Activated T-helper 17 cell treated with anti-CD3 and anti-CD28 coated beads, Interleukin-2, amount 50 U/mL, for 72 hours (primary cell): ENCODE measurements around the gene PALD1. TPM values are rescaled to one million over a fixed set of nuclear protein-coding genes. Genes with fewer than 3 reads are reported as not detected.

ENCODE experiments used
- ATAC-seq: fragments of 150-1000 bp; cut with Tn5 transposase; replicated peaks from 2 replicates; pipeline ENCODE4 v1.10.0; 2021; ENCODE audit warnings: mild to moderate bottlenecking, moderate library complexity
- H3K27ac Mint-ChIP-seq: one replicate; pipeline ENCODE4 v1.8.0; 2022; ENCODE audit warnings: mixed read lengths
- H3K27me3 Mint-ChIP-seq: one replicate; pipeline ENCODE4 v1.8.0; 2022; ENCODE audit warnings: mixed read lengths
- H3K36me3 Mint-ChIP-seq: one replicate; pipeline ENCODE4 v1.8.0; 2022; ENCODE audit warnings: low read depth, mild to moderate bottlenecking, mixed read lengths
- H3K4me1 Mint-ChIP-seq: one replicate; pipeline ENCODE4 v1.8.0; 2022; ENCODE audit warnings: mixed read lengths
- H3K4me3 Mint-ChIP-seq: one replicate; pipeline ENCODE4 v1.8.0; 2022; ENCODE audit warnings: mild to moderate bottlenecking, mixed read lengths
- H3K9me3 Mint-ChIP-seq: one replicate; pipeline ENCODE4 v1.8.0; 2022; ENCODE audit warnings: mixed read lengths
- total RNA-seq, 2 donors: library from RNA; stranded (reverse); gene quantifications; one replicate each; pipeline ENCODE4 v1.2.3, GENCODE V29; 2022

Gene PALD1
- total RNA-seq, 2 donors from 2014 or later: 0.17 to 1.4 TPM

DNA sequence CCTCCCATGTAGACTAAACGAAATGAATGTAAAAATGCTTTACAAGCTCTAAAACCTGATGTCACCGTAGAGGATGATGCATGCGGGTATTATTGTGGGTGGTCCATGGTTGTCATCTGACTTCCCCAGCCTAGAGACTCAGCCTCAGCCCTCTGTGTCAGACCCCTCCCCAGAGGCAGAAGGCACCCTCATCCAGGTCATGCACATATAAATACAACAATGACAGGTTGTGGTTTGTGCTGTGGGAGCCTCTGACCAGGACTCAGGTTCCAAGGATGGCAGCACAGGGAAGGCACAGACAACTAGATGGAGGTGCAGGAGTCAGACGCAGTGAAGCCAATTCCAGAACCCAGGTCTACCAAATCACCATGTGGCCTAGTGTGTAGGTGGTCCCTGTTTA is 33.8 kb upstream of the PALD1 start:
- peaks cover 5% of the 10 kb centered on the region for H3K4me1 Mint-ChIP-seq
- H3K4me3 Mint-ChIP-seq: no peak overlapping the region
- no peak for ATAC-seq
- peaks cover 17% of the 10 kb centered on the region for H3K27me3 Mint-ChIP-seq
- H3K36me3 Mint-ChIP-seq: no peaks in the 10 kb centered on the region
- H3K9me3 Mint-ChIP-seq: no peaks in the 10 kb centered on the region
- no peak overlapping the region for H3K27ac Mint-ChIP-seq

DNA sequence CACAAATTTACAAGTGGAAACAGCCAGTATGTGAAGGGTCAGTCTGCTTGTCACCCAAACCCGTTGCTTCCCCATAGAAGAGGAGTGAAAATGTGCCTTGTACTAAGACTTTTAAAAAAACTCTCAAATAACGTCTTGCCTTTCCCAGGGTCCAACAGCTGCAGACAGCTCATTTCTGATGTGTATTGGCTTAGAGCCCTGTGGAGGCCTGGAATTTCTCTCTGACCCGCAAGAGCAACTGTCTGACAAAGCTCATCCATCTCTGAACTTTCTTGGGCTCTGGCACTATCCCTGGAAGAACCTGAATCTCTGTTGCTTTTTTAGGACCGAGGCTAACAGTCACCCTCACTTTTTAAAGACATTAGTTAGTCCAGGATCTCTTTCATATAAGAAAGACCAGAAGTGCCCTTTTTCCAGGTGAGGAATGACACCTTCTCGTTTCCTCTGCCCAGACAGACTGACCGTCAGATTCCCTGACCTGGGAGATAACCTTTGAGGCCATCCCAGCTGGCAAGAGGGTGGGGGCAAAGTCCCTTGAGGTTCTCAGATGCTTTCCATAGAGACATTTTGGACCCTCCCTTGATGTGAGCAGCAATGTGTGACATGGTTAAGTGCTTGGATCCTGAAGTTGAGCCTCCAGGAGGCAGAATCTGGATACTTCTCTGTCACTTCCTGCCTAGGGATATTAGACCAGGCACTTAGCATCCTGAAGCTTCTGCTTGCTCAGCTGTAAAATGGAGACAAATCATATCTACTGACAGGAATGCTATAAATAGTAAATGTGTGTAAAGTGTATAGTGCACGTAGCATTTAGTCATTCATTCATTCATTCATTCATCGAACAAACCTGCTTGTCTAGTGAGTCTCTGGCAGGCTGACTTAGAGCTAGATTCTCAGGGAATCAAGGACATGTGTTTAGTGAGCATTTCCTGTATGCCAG is 32.6 kb upstream of the PALD1 start:
- H3K27ac Mint-ChIP-seq: no peak overlapping the region
- no peaks in the 10 kb centered on the region for H3K36me3 Mint-ChIP-seq

DNA sequence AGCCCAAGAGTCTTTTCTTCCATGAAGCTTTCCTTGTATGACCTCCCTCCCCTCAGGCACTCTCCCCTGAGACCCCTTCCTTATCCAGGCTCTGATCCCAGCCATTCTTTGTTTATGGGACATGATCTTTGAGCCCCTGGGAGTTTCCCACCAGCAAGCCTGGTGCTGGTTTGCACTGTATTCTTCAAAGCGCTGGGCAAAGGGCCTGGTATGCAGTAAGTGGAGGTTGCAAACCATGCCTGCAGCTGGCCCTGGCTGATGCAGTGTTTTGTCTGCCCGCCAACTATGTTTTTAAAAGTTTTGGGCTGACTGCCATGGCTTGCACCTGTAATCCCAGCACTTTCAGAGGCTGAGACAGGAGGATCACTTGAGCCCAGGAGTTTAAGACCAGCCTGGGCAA is 30.3 kb upstream of the PALD1 start:
- no peak overlapping the region for H3K4me3 Mint-ChIP-seq
- no peaks in the 10 kb centered on the region for H3K4me1 Mint-ChIP-seq
- no peak overlapping the region for H3K27ac Mint-ChIP-seq
- peaks cover 6% of the 10 kb centered on the region for H3K27me3 Mint-ChIP-seq
- H3K36me3 Mint-ChIP-seq: no peaks in the 10 kb centered on the region
- no peak for ATAC-seq
- H3K9me3 Mint-ChIP-seq: no peaks in the 10 kb centered on the region

More for the DNA sequence above, 32.6 kb upstream of the PALD1 start:
- peaks cover under 1% of the 10 kb centered on the region for H3K4me1 Mint-ChIP-seq
- ATAC-seq: no peak
- H3K27me3 Mint-ChIP-seq: peaks cover 14% of the 10 kb centered on the region
- no peak overlapping the region for H3K4me3 Mint-ChIP-seq
- H3K9me3 Mint-ChIP-seq: no peaks in the 10 kb centered on the region

DNA sequence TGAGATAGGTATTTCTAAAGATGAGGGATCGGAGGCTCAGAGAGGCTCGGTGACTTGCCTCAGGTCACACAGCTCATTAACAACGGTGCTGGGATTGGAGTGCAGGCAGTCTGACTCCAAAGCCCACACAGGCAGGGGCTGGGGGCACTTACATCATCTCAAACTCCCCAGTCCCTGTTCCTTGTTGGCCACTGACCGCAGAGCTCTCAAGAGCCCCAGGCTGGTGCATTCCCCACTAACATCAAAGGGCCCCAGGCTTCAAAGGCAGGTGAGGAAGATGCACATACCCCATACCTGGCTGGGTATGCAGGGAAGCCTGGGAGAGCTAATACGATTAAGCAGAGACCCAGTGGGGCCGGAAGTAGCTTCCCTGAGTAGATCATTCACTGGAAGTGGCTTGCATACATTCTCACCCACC is 23.3 kb upstream of the PALD1 start:
- H3K4me1 Mint-ChIP-seq: no peaks in the 10 kb centered on the region
- H3K27me3 Mint-ChIP-seq: peaks cover 17% of the 10 kb centered on the region
- H3K9me3 Mint-ChIP-seq: no peaks in the 10 kb centered on the region
- H3K4me3 Mint-ChIP-seq: no peak overlapping the region
- H3K36me3 Mint-ChIP-seq: no peaks in the 10 kb centered on the region
- ATAC-seq: no peak
- H3K27ac Mint-ChIP-seq: no peak overlapping the region

DNA sequence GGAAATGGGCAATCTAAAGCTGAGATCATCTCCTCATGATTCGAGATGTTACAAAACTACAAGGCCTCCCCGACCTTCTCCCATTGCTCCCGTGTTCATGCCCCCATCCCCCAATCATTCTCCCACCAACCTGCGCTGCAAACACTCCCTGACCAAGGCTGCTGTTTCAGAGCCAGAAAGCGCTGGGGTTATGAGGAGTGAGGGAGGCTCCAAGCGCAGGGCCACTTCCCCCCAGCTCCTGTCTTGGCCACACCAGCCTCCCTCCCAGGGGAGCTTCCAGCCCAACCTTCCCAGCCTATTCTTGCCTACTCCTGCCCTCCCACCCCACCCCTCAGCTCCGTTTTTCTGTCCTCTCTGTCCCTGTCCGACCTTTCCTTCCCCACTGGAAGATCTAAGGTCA is 22.4 kb upstream of the PALD1 start:
- Mint-ChIP-seq H3K36me3 (no peaks in the 10 kb centered on the region), H3K27me3 (peaks cover 19% of the 10 kb centered on the region)
- ATAC-seq: no peak

DNA sequence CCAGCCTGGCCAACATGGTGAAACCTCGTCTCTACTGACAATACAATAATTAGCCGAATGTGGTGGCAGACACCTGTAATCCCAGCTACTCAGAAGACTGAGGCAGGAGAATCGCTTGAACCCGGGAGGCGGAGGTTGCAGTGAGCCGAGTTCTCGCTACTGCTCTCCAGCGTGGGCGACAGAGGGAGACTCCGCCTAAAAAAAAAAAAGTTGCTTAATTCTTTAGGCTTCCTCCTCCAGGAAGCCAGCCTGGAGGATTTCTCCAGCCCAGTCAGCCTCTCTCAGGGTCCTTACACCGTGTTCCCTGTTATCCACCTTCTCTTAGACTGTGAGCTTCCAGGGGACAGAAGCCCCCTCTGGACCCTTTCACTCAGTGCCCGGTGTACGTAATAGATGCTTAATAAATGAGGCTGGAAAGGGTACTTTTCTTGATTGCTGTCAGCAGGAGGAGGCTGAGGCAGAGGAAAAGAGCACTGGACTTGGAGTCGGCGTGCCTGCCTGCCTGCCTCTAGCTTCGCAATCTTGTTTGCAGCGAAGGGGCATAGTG is 20.7 kb upstream of the PALD1 start:
- H3K36me3 Mint-ChIP-seq: no peaks in the 10 kb centered on the region
- H3K4me1 Mint-ChIP-seq: no peaks in the 10 kb centered on the region
- H3K9me3 Mint-ChIP-seq: no peaks in the 10 kb centered on the region
- ATAC-seq: no peak
- H3K27me3 Mint-ChIP-seq: peaks cover 22% of the 10 kb centered on the region
- H3K4me3 Mint-ChIP-seq: no peak overlapping the region
- no peak overlapping the region for H3K27ac Mint-ChIP-seq

More for the DNA sequence above, 22.4 kb upstream of the PALD1 start:
- Mint-ChIP-seq H3K4me3 (no peak overlapping the region), H3K27ac (no peak overlapping the region), H3K4me1 (no peaks in the 10 kb centered on the region), H3K9me3 (no peaks in the 10 kb centered on the region)

DNA sequence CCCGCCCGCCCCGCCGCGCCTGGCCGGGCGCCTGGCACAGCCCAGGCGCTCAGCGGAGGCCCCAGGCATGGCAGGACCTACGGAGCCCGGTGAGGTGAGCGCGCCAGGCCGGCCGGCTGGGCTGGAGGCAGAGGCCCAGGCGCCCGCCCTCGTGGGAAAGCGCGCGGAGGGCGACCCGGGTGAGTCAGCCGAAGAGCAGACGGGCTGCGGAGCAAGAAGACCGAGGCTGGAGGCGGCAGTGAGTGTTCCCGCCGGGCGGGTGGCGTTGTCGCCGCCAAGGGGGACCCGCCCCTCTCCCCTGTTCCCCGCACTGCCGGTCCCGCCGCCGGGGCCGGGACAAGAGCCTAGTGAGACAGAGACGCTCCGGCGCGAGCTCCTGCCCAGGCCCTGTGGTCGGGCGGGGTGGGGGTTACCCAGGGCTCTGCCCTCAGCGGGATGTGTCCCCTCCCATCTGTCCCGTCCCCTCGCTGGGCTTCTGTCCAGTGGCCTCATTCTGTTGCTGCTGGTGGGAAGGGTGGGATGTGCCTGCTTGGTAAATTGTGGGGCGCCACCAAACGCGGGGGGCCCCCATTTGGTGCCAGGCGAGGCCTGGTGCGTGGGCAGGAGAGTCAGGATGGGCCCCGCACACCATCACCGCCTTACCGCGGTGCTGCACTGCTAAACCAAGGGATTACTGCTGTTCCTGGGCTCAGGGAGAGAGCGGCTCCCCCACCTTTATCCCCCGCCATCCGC is 20.1 kb upstream of the PALD1 start:
- Mint-ChIP-seq H3K9me3 (no peaks in the 10 kb centered on the region), H3K4me1 (no peaks in the 10 kb centered on the region), H3K4me3 (no peak overlapping the region), H3K27ac (no peak overlapping the region), H3K27me3 (peaks cover 22% of the 10 kb centered on the region), H3K36me3 (no peaks in the 10 kb centered on the region)
- ATAC-seq: peak; percentile 76

DNA sequence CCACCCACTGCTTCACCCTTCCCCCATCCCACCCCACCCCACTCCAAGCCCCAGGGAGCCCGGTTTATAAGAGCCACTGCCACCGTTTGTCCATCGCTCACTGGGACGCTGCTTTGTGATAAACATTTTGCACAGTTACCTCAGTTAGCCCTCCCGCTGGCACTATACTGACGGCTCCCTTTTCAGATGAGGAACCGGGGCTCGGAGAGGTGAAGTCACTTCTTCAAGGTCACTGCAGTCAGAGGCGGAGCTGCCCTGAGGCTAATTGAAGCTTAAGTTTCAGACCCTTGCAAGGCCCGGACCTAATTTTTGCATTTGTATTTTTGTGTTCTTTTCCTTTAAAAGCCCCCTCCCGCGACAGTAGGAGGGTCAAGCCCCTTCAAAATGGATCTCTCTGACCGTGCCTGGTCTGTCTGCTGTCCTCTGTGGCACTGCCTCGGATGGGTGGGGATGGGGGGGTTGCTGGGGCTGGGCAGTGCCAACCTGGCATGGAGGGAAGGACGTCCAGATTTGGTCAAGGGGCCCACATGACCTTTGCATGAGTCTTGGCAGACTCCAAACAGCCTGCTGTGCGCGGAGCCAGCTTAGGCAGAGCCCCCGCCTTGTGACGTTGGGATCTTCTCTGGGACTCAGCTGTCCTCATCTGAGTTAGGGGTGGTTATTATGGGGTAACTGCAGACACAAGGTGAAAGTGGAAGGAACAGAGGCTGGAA is 19.4 kb upstream of the PALD1 start:
- H3K36me3 Mint-ChIP-seq: no peaks in the 10 kb centered on the region
- no peak overlapping the region for H3K4me3 Mint-ChIP-seq
- H3K4me1 Mint-ChIP-seq: no peaks in the 10 kb centered on the region
- no peak for ATAC-seq
- H3K27ac Mint-ChIP-seq: no peak overlapping the region
- H3K9me3 Mint-ChIP-seq: no peaks in the 10 kb centered on the region
- H3K27me3 Mint-ChIP-seq: peaks cover 22% of the 10 kb centered on the region

DNA sequence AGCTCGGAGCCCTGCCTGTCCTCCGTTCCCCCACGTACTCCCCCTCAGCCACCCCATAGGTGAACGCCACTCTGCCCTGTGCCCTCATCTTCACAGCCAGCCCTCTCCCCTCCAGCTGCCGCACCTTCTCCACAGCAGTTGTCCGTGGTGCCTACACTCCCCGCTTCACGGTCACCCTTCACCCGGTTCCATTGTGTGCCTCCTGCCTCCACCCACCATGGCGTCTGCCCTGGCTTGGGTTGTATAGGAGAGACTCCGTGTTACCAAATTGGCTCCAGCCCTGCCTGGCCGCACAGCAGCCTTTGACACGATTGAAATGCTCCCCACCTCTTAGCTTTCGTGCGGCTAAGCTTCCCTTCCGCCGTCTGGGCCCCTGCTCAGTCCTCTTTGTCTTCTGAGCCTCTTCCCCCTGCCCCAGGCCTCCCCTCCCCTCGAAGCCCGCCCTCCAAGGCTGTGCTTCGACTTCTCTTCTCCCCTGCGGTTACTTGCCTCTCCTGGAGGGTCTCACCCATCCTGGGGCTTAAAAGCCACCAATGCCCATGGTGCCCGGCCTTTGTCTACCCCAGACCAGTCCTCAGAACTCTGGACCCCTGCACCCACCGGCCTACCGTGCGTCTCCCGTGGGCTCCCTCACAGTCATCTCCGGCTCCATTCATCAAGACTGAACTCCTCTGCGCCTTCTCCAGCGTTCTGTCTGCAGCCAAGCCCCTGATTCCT is 18.6 kb upstream of the PALD1 start:
- Mint-ChIP-seq H3K36me3 (no peaks in the 10 kb centered on the region), H3K27ac (no peak overlapping the region), H3K9me3 (no peaks in the 10 kb centered on the region), H3K27me3 (peaks cover 22% of the 10 kb centered on the region), H3K4me1 (no peaks in the 10 kb centered on the region), H3K4me3 (no peak overlapping the region)
- ATAC-seq: no peak

DNA sequence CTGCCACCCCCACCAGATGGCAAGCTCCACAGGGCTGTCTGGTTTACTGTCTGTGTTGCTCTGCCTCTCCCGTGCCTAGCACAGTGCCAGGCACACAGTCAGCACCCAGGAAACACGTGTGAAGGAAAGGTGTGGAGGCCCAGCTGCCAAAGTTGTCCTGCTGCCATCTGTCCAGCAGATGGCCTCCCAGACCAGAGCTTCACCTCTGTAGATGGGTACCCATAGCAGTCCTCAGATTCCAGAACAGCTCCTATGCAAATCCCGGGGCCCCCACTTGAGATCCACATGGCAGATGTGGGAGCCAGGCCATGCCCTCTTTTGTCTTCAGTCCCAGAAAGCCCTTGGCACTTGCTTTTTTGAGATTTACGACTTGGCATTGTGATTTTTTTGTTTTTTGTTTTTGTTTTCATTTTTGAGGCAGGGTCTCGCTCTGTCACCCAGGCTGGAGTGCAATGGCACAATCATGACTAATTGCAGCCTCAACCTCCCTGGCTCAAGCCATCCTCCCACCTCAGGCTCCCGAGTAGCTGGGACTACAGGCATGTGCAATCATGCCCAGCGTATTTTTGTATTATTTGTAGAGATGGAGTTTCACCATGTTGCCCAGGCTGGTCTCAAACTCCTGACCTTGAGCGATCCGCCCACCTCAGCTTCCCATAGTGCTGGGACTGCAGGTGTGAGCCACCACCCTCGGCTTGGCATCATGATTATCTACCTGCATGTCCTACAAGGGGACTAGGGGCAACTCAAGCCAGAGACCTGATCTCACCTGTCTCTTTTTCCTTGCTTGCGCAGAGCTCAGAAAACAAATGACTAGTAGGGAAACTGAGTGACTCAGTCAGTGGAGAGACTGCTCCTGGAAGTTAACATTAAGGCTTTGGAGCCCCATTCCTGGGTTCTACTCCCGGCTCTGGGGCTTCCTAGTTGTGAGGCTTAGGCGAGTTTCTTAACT is 16.9 kb upstream of the PALD1 start:
- H3K36me3 Mint-ChIP-seq: no peaks in the 10 kb centered on the region

DNA sequence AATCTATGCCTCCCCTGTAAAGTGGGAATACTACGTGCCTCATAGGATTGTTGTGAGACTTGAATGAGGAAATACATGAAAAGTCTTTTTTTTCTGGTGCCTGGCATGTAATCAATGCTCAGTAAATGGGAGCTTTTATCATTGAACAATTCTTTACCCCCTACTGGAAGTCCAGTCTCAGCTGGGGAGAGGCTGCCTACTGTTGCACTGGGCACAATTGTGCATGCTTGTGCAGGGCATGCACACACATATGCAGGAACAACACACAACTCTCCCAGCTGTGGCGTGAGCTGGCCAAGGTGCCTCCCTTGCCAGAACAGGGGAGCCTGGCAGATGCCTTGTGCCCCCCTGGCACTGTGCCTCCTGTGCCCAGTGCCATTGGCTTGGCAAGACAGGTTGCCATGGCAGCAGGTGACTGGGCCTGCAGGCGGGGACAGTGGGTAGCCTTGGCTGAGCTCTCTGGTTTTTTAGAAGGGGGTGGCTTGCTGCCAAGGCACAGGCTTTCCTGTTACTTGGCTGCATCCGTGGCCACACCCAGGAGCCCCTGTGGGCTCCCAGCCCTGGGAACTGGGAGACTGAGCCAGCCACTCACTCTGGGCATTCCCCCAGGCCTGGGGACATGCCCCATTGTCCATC is 16.1 kb upstream of the PALD1 start:
- no peaks in the 10 kb centered on the region for H3K36me3 Mint-ChIP-seq
- no peaks in the 10 kb centered on the region for H3K9me3 Mint-ChIP-seq
- H3K27ac Mint-ChIP-seq: no peak overlapping the region
- no peaks in the 10 kb centered on the region for H3K4me1 Mint-ChIP-seq
- peaks cover 19% of the 10 kb centered on the region for H3K27me3 Mint-ChIP-seq
- H3K4me3 Mint-ChIP-seq: no peak overlapping the region
- no peak for ATAC-seq

More for the DNA sequence above, 16.9 kb upstream of the PALD1 start:
- Mint-ChIP-seq H3K27me3 (peaks cover 22% of the 10 kb centered on the region), H3K27ac (no peak overlapping the region), H3K4me1 (no peaks in the 10 kb centered on the region), H3K4me3 (no peak overlapping the region), H3K9me3 (no peaks in the 10 kb centered on the region)
- ATAC-seq: peak; percentile 76

DNA sequence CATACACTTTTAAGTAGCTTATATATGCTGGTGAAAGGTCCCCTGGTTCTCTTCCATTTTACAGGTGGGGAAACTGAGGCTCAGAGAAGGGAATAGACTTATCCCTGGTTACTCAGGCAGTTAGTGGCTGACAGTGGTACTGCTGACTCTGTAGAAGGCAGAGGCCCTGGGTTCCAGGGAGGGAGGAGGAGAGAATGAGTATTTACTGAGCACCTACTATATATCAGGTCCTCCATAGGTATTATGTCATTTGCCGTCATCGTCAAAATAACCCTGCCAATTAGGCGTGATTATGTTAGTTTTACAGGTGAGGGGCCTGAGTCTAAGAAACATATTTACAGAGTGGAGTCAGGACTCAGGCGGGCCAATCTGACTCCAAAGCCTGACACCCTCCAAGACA is 13.3 kb upstream of the PALD1 start:
- no peak for ATAC-seq
- no peak overlapping the region for H3K4me3 Mint-ChIP-seq
- H3K9me3 Mint-ChIP-seq: no peaks in the 10 kb centered on the region
- no peak overlapping the region for H3K27ac Mint-ChIP-seq
- H3K27me3 Mint-ChIP-seq: peaks cover 10% of the 10 kb centered on the region
- no peaks in the 10 kb centered on the region for H3K4me1 Mint-ChIP-seq
- H3K36me3 Mint-ChIP-seq: no peaks in the 10 kb centered on the region

DNA sequence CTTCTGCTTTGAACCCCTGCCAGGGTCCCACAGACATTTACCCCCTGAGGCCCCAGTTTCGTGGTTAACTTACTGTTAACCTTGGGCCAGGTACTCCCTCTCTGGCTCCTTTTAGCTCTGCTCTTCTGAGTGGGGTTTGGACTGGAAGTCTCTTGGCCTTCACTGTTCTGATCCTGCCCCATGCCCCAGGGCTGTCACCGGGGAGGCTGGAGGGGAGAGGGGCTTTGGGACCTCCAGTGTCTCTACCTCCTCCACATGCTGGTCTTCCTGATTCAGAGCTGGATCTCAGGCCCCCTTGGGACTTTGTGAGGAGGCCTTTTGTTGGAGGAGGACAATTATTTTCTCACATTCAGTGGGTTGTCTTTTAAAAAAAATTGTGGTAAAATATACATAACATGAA is 12.7 kb upstream of the PALD1 start:
- Mint-ChIP-seq H3K9me3 (no peaks in the 10 kb centered on the region), H3K4me1 (no peaks in the 10 kb centered on the region), H3K4me3 (no peak overlapping the region), H3K27ac (no peak overlapping the region), H3K36me3 (no peaks in the 10 kb centered on the region), H3K27me3 (peaks cover 7% of the 10 kb centered on the region)
- no peak for ATAC-seq
